GM12878 (cell line): ENCODE results near the gene CDC6. TPM values are rescaled to one million over a fixed set of nuclear protein-coding genes. Genes with fewer than 3 reads are reported as not detected.

Source experiments
- ATAC-seq: fragments of 200-7000 bp; cut with Tn5 transposase; 3 replicates; pipeline ENCODE4 v1.9.1; 2020; ENCODE audit warnings: mild to moderate bottlenecking, moderate library complexity
- BruUV-seq: library from RNA; stranded (reverse); fragments of 400-500 nt; replicated peaks from 2 replicates; lab custom pipeline; 2021; lab: Mats Ljungman, UMichigan
- CTCF ChIA-PET: fragments of 300-600 bp; sonication (Branson Sonifier 250); formaldehyde crosslinking; extraction: SDS; loops from one replicate; lab custom pipeline; 2021; ENCODE audit warnings: inconsistent platforms; lab: Yijun Ruan, JAX
- POLR2A ChIA-PET: fragments of 350-600 bp; formaldehyde crosslinking; extraction: SDS; loops from one replicate; lab custom pipeline; 2021; ENCODE audit warnings: inconsistent platforms; lab: Charles Lee
- RAD21 ChIA-PET: fragments of 300-600 bp; sonication (Branson Sonifier 250); formaldehyde crosslinking; loops from one replicate; lab custom pipeline; 2023; ENCODE audit warnings: antibody characterized with exemption; ENCODE audit not compliant: unreplicated experiment; lab: Charles Lee
- SMC1A ChIA-PET: fragments of 300-600 bp; sonication (Branson Sonifier 250); formaldehyde crosslinking; loops from one replicate; lab custom pipeline; 2023; ENCODE audit not compliant: unreplicated experiment, uncharacterized antibody; lab: Charles Lee
- DNase-seq: peaks from one replicate; pipeline ENCODE4 v3.0.0-alpha.2; 2011; ENCODE audit warnings: low read depth, low spot score
- FAIRE-seq: peaks from 3 replicates; lab custom pipeline; 2011; peaks lifted over from hg19 to GRCh38; lab: Jason Lieb, UNC
- H2AFZ ChIP-seq: 2 replicates; pipeline ENCODE4 v1.6.0; 2011; ENCODE audit warnings: low read depth, low read length, control low read depth; ENCODE audit not compliant: control insufficient read depth
- H3K27ac ChIP-seq: 2 replicates; pipeline ENCODE4 v1.5.1; 2011; ENCODE audit warnings: control low read depth; ENCODE audit not compliant: control insufficient read depth, insufficient read depth
- H3K27me3 ChIP-seq, 2 experiments: replicated peaks in 1 of 2; 2 replicates each; pipeline versions ENCODE4 v1.6.0 to v1.6.1; 2011; ENCODE audit warnings: low read length in 1 of 2; ENCODE audit not compliant: control insufficient read depth in 2 of 2, insufficient read depth in 2 of 2
- H3K36me3 ChIP-seq, 2 experiments: 2 replicates each; pipeline ENCODE4 v1.5.1; 2011; ENCODE audit warnings: low read length in 1 of 2; ENCODE audit not compliant: control insufficient read depth in 2 of 2, insufficient read depth in 2 of 2
- H3K4me1 ChIP-seq: 2 replicates; pipeline ENCODE4 v1.6.1; 2011; ENCODE audit warnings: mild to moderate bottlenecking, low read length, moderate library complexity, mixed read lengths; ENCODE audit not compliant: control insufficient read depth, insufficient read depth
- H3K4me2 ChIP-seq: 2 replicates; pipeline ENCODE4 v1.6.0; 2011; ENCODE audit warnings: control low read depth; ENCODE audit not compliant: control insufficient read depth, insufficient read depth
- H3K4me3 ChIP-seq: fragments of 200-600 bp; sonication (generic); 2 replicates; pipeline ENCODE4 v1.5.1; 2016
- H3K79me2 ChIP-seq: 2 replicates; pipeline ENCODE4 v1.6.0; 2011; ENCODE audit warnings: low read length; ENCODE audit not compliant: control insufficient read depth, insufficient read depth
- H3K9ac ChIP-seq: 2 replicates; pipeline ENCODE4 v1.8.0; 2011; ENCODE audit warnings: low read length, control low read depth, mixed read lengths; ENCODE audit not compliant: control insufficient read depth, insufficient read depth
- H3K9me3 ChIP-seq: replicated peaks from 3 replicates; pipeline ENCODE4 v1.5.1; 2011; ENCODE audit warnings: mild to moderate bottlenecking, low read length; ENCODE audit not compliant: control insufficient read depth, insufficient read depth
- H4K20me1 ChIP-seq: 2 replicates; pipeline ENCODE4 v1.6.0; 2011; ENCODE audit not compliant: control insufficient read depth, insufficient read depth
- CEBPB ChIP-seq, 2 experiments: fragments of 150-350 bp in 1 of 2; IDR thresholded peaks; 2 replicates each; pipeline ENCODE4 v1.6.1; 2012 to 2014; ENCODE audit warnings: low read depth in 2 of 2, low read length in 2 of 2, borderline replicate concordance in 1 of 2, inconsistent platforms in 1 of 2
- HCFC1 ChIP-seq: fragments of 150-350 bp; IDR thresholded peaks from 2 replicates; pipeline ENCODE4 v1.6.1; 2014; ENCODE audit warnings: low read length
- KDM1A ChIP-seq: fragments of 200-600 bp; sonication (generic); IDR thresholded peaks from 2 replicates; pipeline ENCODE4 v1.6.1; 2016; ENCODE audit warnings: borderline replicate concordance
- NFXL1 ChIP-seq: fragments of 450-650 bp; IDR thresholded peaks from 2 replicates; pipeline ENCODE4 v1.6.1; 2017; ENCODE audit warnings: antibody characterized with exemption, mild to moderate bottlenecking, borderline replicate concordance
- NR2C2 ChIP-seq: IDR thresholded peaks from 2 replicates; pipeline ENCODE4 v1.6.1; 2011; ENCODE audit warnings: borderline replicate concordance, low read depth; ENCODE audit not compliant: control insufficient read depth, insufficient read length
- WGBS: methylation state at CpG from one replicate; pipeline ENCODE4 v1.1.6; 2016; ENCODE audit warnings: low lambda C conversion rate; ENCODE audit not compliant: insufficient replicate concordance, insufficient coverage; ENCODE audit errors: missing lambda C conversion rate; 5-methylcytosine and 5-hydroxymethylcytosine counted together
- in situ Hi-C: fragments of 300-500 bp; cut with MboI; formaldehyde crosslinking; loops from 9 replicates; pipeline ENCODE4 v1.14.3; 2018; ENCODE audit warnings: mixed read lengths
- intact Hi-C: fragments of 100-400 bp; cut with micrococcal nuclease; formaldehyde crosslinking; loops from one replicate; pipeline ENCODE4 v1.14.2; 2022; ENCODE audit not compliant: unreplicated experiment
- polyA plus RNA-seq, 11 experiments: library from polyadenylated mRNA; depleted of rRNA in 4 of 11; unstranded in 6 of 11; stranded (reverse) in 5 of 11; fragments of >200 nt; fragmentation: Nextera tagmentation in 4 of 11; fragmentation: Illumina TruSeq in 1 of 11; extraction: Ambion mirVana in 4 of 11; extraction: Trizol in 1 of 11; gene quantifications; 1 replicate in 1 of 11; 2 replicates in 10 of 11; pipeline versions ENCODE4 v1.2.1 to v1.2.3, GENCODE V29; 2011 to 2016; ENCODE audit warnings: inconsistent platforms in 2 of 11, missing spikeins in 2 of 11, low read depth in 1 of 11
- total RNA-seq, 4 experiments: library from RNA; depleted of rRNA in 3 of 4; stranded (reverse); fragments of >200 nt in 3 of 4; fragmentation: Illumina TruSeq in 1 of 4; extraction: Trizol in 1 of 4; gene quantifications; 2 replicates each; pipeline versions ENCODE4 v1.2.1 to v1.2.3, GENCODE V29; 2013 to 2021
- TF ChIP-seq, protein P1 (sequence below): fragments of 450-650 bp; IDR thresholded peaks from 2 replicates; pipeline ENCODE4 v1.6.1; 2014; ENCODE audit warnings: mild to moderate bottlenecking
- TF ChIP-seq, protein P2 (sequence below): fragments of 150-350 bp; IDR thresholded peaks from 2 replicates; pipeline ENCODE4 v1.6.1; 2016; ENCODE audit warnings: low read depth, low read length
- TF ChIP-seq, protein P3 (sequence below): fragments of 450-650 bp; formaldehyde crosslinking; IDR thresholded peaks from 2 replicates; pipeline ENCODE4 v1.4.0; 2020; ENCODE audit warnings: mild to moderate bottlenecking, moderate library complexity

The CDC6 gene
- total and polyA plus RNA-seq, 10 of the 15 experiments (the other 5 are each of a cell fraction or from before 2014, with no cell fraction given), result 13.3 to 60.9 (median 47.6) TPM

DNA sequence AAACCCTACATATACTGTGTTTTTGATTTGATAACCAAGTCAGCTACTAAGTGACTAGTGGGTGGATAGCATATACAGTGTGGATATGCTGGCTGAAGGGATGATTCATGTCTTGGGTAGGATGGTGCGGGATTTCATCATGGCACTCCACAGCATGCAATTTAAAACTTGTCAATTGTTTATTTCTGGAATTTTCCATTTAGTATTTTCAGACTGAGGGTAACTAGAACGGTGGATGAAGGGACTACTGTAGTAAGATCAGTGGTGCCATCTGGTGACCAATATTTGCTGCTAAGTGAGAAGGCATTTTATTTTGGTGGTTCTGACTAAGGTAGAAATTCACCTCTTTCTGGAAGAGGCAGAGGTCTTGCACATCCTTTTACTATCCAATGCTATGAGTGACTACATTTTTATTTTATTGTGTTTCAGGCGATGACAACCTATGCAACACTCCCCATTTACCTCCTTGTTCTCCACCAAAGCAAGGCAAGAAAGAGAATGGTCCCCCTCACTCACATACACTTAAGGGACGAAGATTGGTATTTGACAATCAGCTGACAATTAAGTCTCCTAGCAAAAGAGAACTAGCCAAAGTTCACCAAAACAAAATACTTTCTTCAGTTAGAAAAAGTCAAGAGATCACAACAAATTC, 3.1 kb downstream of the CDC6 start:
- ChIA-PET CTCF (interaction anchor here (0.7 to 13.0 kb wide), 29 partner anchors 9 to 278 kb away, joined by 3 to 186 read pairs (median 4); partner anchors contain the start of genes CSF3, RARA and WIPF2), POLR2A (interaction anchor here (0.5 to 0.6 kb wide), 2 partner anchors 148 to 728 kb away, joined by 5 to 6 read pairs; no protein-coding TSS in a partner anchor), RAD21 (interaction anchor here (0.6 to 4.2 kb wide), 9 partner anchors 10 to 190 kb away, joined by 3 to 44 read pairs (median 5); partner anchors contain the start of gene NR1D1), SMC1A (interaction anchor here (0.8 to 7.8 kb wide), 14 partner anchors 9 to 276 kb away, joined by 3 to 74 read pairs (median 7); partner anchors contain the start of genes CSF3, RARA and WIPF2)
- peak; percentile 81 for FAIRE-seq
- WGBS, result 55% methylated on average over 4 of the region's 4 CpGs
- intact Hi-C loops (loop anchor here (1.0 to 5.0 kb wide), 4 partner anchors 73 to 278 kb away; partner anchors contain the start of gene WIPF2), in situ Hi-C loops (loop anchor here (25.0 kb wide), 1 partner anchor 278 kb away; the partner anchor contains the start of gene CSF3)
- Histone ChIP-seq H3K9ac (no peak overlapping the region), H3K36me3 (peaks cover 3 to 8% of the 10 kb centered on the region in 2 experiments; a peak in 3 of 4 replicates), H3K4me1 (peaks cover 9% of the 10 kb centered on the region), H3K79me2 (peaks cover 35% of the 10 kb centered on the region), H3K4me3 (0 out of 2 replicates have a peak overlapping the region, but pooled peaks have one; percentile 29), H3K9me3 (no peaks in the 10 kb centered on the region), H3K27me3 (no peaks in the 10 kb centered on the region), H3K27ac (no peak overlapping the region), H4K20me1 (no peaks in the 10 kb centered on the region), H3K4me2 (peak overlapping the region; percentile 45), H2AFZ (no peak overlapping the region)
- DNase-seq, result no peak
- ATAC-seq, result peak; percentile 27
- no TSS peak for BruUV-seq
- TF ChIP-seq, protein P1, sequence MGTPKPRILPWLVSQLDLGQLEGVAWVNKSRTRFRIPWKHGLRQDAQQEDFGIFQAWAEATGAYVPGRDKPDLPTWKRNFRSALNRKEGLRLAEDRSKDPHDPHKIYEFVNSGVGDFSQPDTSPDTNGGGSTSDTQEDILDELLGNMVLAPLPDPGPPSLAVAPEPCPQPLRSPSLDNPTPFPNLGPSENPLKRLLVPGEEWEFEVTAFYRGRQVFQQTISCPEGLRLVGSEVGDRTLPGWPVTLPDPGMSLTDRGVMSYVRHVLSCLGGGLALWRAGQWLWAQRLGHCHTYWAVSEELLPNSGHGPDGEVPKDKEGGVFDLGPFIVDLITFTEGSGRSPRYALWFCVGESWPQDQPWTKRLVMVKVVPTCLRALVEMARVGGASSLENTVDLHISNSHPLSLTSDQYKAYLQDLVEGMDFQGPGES, result no peak
- TF ChIP-seq CEBPB (IDR thresholded peaks at IDR 0.05; ENCODE audit: borderline replicate concordance in 1 of 2, low read depth in 2 of 2, low read length in 2 of 2) (no peak), HCFC1 (no peak), NFXL1 (no peak), NR2C2 (no peak), KDM1A (no peak)
- TF ChIP-seq, protein P2, sequence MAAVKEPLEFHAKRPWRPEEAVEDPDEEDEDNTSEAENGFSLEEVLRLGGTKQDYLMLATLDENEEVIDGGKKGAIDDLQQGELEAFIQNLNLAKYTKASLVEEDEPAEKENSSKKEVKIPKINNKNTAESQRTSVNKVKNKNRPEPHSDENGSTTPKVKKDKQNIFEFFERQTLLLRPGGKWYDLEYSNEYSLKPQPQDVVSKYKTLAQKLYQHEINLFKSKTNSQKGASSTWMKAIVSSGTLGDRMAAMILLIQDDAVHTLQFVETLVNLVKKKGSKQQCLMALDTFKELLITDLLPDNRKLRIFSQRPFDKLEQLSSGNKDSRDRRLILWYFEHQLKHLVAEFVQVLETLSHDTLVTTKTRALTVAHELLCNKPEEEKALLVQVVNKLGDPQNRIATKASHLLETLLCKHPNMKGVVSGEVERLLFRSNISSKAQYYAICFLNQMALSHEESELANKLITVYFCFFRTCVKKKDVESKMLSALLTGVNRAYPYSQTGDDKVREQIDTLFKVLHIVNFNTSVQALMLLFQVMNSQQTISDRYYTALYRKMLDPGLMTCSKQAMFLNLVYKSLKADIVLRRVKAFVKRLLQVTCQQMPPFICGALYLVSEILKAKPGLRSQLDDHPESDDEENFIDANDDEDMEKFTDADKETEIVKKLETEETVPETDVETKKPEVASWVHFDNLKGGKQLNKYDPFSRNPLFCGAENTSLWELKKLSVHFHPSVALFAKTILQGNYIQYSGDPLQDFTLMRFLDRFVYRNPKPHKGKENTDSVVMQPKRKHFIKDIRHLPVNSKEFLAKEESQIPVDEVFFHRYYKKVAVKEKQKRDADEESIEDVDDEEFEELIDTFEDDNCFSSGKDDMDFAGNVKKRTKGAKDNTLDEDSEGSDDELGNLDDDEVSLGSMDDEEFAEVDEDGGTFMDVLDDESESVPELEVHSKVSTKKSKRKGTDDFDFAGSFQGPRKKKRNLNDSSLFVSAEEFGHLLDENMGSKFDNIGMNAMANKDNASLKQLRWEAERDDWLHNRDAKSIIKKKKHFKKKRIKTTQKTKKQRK, result no peak
- TF ChIP-seq, protein P3, sequence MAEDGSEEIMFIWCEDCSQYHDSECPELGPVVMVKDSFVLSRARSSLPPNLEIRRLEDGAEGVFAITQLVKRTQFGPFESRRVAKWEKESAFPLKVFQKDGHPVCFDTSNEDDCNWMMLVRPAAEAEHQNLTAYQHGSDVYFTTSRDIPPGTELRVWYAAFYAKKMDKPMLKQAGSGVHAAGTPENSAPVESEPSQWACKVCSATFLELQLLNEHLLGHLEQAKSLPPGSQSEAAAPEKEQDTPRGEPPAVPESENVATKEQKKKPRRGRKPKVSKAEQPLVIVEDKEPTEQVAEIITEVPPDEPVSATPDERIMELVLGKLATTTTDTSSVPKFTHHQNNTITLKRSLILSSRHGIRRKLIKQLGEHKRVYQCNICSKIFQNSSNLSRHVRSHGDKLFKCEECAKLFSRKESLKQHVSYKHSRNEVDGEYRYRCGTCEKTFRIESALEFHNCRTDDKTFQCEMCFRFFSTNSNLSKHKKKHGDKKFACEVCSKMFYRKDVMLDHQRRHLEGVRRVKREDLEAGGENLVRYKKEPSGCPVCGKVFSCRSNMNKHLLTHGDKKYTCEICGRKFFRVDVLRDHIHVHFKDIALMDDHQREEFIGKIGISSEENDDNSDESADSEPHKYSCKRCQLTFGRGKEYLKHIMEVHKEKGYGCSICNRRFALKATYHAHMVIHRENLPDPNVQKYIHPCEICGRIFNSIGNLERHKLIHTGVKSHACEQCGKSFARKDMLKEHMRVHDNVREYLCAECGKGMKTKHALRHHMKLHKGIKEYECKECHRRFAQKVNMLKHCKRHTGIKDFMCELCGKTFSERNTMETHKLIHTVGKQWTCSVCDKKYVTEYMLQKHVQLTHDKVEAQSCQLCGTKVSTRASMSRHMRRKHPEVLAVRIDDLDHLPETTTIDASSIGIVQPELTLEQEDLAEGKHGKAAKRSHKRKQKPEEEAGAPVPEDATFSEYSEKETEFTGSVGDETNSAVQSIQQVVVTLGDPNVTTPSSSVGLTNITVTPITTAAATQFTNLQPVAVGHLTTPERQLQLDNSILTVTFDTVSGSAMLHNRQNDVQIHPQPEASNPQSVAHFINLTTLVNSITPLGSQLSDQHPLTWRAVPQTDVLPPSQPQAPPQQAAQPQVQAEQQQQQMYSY (CRISPR knock-in tag), result no peak
